ENCODE data around the gene ACSF3.

DNA sequence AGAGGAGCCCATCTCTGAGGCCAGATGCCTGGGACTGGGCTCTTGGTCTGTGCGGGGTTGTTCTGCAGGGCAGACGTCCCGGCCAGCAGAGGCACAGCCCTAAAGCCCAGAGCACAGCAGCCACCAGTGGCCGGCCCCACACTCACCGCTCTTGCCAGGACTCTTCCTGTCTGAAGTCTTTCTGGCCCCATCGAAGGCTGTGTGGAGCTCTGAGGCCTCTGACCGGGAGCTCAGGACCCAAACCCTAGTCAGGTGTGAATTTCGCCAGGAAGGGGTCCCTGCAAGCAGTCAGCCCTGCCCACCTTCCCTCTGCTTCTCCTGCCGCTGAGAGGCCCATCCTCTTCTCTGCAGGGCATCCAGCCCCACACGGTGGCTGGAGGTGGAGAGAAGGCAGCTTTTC lies 10.7 kb downstream of the ACSF3 start:
- TF ChIP-seq POLR2A (IDR thresholded peaks at IDR 0.05) (no peak), CTCF (IDR thresholded peaks at IDR 0.05) (no peak)

Measured in breast epithelium (tissue), 3 donors.